ENCODE data around the gene NRIP2.

NRIP2 gene

GRCh38 chr12:2804393-2805142, 30.3 kb downstream of the NRIP2 start:
- no peak for DNase-seq

GRCh38 chr12:2803635-2804392, 31.0 kb downstream of the NRIP2 start:
- no peak for DNase-seq

- DNase-seq: no peak
Observed at GRCh38 chr12:2801044-2801783, 33.6 kb downstream of the NRIP2 start.

GRCh38 chr12:2800046-2800570, 34.7 kb downstream of the NRIP2 start:
- no peak for DNase-seq

GRCh38 chr12:2797721-2798418, 37.0 kb downstream of the NRIP2 start:
- no peak for DNase-seq

- DNase-seq: no peak
Observed at GRCh38 chr12:2796187-2796666, 38.6 kb downstream of the NRIP2 start.

GRCh38 chr12:2795291-2796186, 39.3 kb downstream of the NRIP2 start:
- DNase-seq: peak; percentile 68

- DNase-seq: peak; percentile 86
Observed at GRCh38 chr12:2794736-2795289, 40.0 kb downstream of the NRIP2 start, which contains the start of gene FKBP4. FKBP4 (plus strand) TSS chr12:2794970; CDS start chr12:2795140, 170 bp downstream.

- no peak for DNase-seq
Observed at GRCh38 chr12:2794191-2794735, 40.6 kb downstream of the NRIP2 start.

- no peak for DNase-seq
Observed at GRCh38 chr12:2793561-2793960, 41.3 kb downstream of the NRIP2 start.

- no peak for DNase-seq
Observed at GRCh38 chr12:2792671-2793500, 41.9 kb downstream of the NRIP2 start.

GRCh38 chr12:2791089-2791488, 43.7 kb downstream of the NRIP2 start:
- no peak for DNase-seq

- no peak for DNase-seq
Observed at GRCh38 chr12:2785017-2785416, 49.8 kb downstream of the NRIP2 start.

GRCh38 chr12:2783936-2784600, 50.8 kb downstream of the NRIP2 start:
- DNase-seq: no peak

- no peak for DNase-seq
Observed at GRCh38 chr12:2779281-2779680, 55.6 kb downstream of the NRIP2 start.

- no peak for DNase-seq
Observed at GRCh38 chr12:2776129-2776806, 58.6 kb downstream of the NRIP2 start.

GRCh38 chr12:2775431-2775830, 59.4 kb downstream of the NRIP2 start:
- DNase-seq: no peak
